K562 (cell line): ENCODE results near the gene POLR2A.
"Not testable (repeated sequence)": the region's sequence is repeated elsewhere in the genome, so short reads cannot be mapped to it uniquely, and the experiment has no call there.

Source experiments
- CCNT2 ChIP-seq: IDR thresholded peaks from 2 replicates; pipeline ENCODE4 v1.6.1; 2011; ENCODE audit warnings: borderline replicate concordance, low read depth, mild to moderate bottlenecking, moderate library complexity, mixed read lengths, low read length; ENCODE audit not compliant: insufficient read length; ENCODE audit errors: extremely low read depth
- DACH1 ChIP-seq: fragments of 450-650 bp; IDR thresholded peaks from 2 replicates; pipeline ENCODE4 v1.6.1; 2018; ENCODE audit not compliant: partially characterized antibody
- FOXK2 ChIP-seq, 2 experiments: fragments of 450-650 bp; IDR thresholded peaks in 1 of 2; conservative IDR thresholded peaks in 1 of 2; 2 replicates each; pipeline ENCODE4 v1.6.1; 2016; ENCODE audit warnings: low read depth in 2 of 2, mild to moderate bottlenecking in 1 of 2
- GATA2 ChIP-seq: sonication (generic); formaldehyde crosslinking; IDR thresholded peaks from 2 replicates; pipeline ENCODE4 v1.4.0; 2020; ENCODE audit warnings: mild to moderate bottlenecking, missing genetic modification reagents
- SREBF2 ChIP-seq: sonication (generic); formaldehyde crosslinking; IDR thresholded peaks from 2 replicates; pipeline ENCODE4 v1.4.0; 2020; ENCODE audit warnings: mild to moderate bottlenecking, missing genetic modification reagents
- TF ChIP-seq, protein P1 (sequence below), 3 experiments: IDR thresholded peaks in 2 of 3; conservative IDR thresholded peaks in 1 of 3; 2 replicates each; pipeline ENCODE4 v1.5.1; 2011 to 2012; ENCODE audit warnings: low read length in 3 of 3, mild to moderate bottlenecking in 3 of 3, control low read depth in 2 of 3, improper control_type of control experiment in 1 of 3, inconsistent platforms in 1 of 3, low read depth in 1 of 3, mixed read lengths in 1 of 3, moderate library complexity in 1 of 3; ENCODE audit not compliant: insufficient read depth in 2 of 3
- TF ChIP-seq, protein P2 (sequence below), 2 experiments: fragments of 450-650 bp in 1 of 2; sonication (generic) in 1 of 2; formaldehyde crosslinking; conservative IDR thresholded peaks; 2 replicates each; pipeline versions ENCODE4 v1.4.0 to v1.8.1; 2020 to 2022; ENCODE audit warnings: mild to moderate bottlenecking in 1 of 2, missing genetic modification reagents in 1 of 2
- TF ChIP-seq, protein P3 (sequence below): fragments of 250-450 bp; sonication (Bioruptor Pico); IDR thresholded peaks from 2 replicates; pipeline ENCODE4 v1.8.0; 2022; ENCODE audit warnings: inconsistent platforms

DNA sequence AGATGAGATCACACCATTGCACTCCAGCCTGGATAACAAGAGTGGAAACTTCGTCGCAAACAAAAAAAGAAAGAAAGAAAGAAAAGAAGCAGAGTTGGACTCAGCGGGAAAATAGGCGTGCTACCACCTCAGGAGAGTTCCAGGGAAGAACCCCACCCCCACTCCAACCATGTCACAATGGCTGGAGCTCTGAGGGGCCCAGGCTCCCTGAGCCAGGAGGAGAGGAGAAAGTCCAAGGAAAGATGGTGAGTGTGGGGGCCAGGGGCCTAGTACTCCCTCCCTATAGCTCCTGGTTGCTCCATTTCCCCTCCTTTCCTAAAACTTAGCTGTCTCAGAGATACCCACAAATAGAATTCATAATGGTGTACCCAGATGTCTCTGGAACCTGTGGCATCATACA, 2.9 kb upstream of the POLR2A start, which contains the start of gene SLC35G6:
- TF ChIP-seq, protein P1, sequence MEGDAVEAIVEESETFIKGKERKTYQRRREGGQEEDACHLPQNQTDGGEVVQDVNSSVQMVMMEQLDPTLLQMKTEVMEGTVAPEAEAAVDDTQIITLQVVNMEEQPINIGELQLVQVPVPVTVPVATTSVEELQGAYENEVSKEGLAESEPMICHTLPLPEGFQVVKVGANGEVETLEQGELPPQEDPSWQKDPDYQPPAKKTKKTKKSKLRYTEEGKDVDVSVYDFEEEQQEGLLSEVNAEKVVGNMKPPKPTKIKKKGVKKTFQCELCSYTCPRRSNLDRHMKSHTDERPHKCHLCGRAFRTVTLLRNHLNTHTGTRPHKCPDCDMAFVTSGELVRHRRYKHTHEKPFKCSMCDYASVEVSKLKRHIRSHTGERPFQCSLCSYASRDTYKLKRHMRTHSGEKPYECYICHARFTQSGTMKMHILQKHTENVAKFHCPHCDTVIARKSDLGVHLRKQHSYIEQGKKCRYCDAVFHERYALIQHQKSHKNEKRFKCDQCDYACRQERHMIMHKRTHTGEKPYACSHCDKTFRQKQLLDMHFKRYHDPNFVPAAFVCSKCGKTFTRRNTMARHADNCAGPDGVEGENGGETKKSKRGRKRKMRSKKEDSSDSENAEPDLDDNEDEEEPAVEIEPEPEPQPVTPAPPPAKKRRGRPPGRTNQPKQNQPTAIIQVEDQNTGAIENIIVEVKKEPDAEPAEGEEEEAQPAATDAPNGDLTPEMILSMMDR (IDR thresholded peaks at IDR 0.05 in 2 of 3, conservative IDR thresholded peaks at IDR 0.05 in 1 of 3; ENCODE audit: insufficient read depth in 2 of 3, low read depth in 1 of 3, low read length in 3 of 3): not testable (repeated sequence)
- TF ChIP-seq FOXK2 (conservative IDR thresholded peaks at IDR 0.05 in 1 of 2, IDR thresholded peaks at IDR 0.05 in 1 of 2; ENCODE audit: low read depth in 2 of 2); SREBF2 (CRISPR knock-in tag); CCNT2; DACH1; GATA2 (CRISPR knock-in tag): not testable (repeated sequence)
- TF ChIP-seq, protein P2, sequence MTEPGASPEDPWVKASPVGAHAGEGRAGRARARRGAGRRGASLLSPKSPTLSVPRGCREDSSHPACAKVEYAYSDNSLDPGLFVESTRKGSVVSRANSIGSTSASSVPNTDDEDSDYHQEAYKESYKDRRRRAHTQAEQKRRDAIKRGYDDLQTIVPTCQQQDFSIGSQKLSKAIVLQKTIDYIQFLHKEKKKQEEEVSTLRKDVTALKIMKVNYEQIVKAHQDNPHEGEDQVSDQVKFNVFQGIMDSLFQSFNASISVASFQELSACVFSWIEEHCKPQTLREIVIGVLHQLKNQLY (CRISPR knock-in tag; conservative IDR thresholded peaks at IDR 0.05): not testable (repeated sequence)
- TF ChIP-seq, protein P3, sequence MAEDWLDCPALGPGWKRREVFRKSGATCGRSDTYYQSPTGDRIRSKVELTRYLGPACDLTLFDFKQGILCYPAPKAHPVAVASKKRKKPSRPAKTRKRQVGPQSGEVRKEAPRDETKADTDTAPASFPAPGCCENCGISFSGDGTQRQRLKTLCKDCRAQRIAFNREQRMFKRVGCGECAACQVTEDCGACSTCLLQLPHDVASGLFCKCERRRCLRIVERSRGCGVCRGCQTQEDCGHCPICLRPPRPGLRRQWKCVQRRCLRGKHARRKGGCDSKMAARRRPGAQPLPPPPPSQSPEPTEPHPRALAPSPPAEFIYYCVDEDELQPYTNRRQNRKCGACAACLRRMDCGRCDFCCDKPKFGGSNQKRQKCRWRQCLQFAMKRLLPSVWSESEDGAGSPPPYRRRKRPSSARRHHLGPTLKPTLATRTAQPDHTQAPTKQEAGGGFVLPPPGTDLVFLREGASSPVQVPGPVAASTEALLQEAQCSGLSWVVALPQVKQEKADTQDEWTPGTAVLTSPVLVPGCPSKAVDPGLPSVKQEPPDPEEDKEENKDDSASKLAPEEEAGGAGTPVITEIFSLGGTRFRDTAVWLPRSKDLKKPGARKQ: not testable (repeated sequence)
